ENCODE results near the gene APBB2.

DNA sequence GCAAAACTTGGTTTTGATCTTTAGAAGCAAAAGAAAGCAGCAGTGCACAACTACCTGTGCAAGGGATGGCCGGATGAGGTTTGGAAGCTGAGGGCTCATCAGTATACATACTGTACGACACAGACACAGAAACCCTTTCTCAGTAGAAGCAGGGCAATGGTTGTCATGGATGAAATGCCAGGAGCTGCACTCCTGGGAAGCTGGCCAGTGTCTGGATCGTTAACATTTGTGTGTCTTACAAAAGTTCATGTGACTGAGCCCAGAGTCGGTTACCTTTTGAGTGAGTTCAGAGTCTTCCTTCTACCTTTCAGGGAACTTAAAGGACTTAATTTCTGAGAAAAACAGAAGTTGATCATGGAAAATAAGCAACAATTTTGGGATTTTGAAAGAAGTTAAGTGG, 230.3 kb downstream of the APBB2 start:
- TF ChIP-seq, protein P1, sequence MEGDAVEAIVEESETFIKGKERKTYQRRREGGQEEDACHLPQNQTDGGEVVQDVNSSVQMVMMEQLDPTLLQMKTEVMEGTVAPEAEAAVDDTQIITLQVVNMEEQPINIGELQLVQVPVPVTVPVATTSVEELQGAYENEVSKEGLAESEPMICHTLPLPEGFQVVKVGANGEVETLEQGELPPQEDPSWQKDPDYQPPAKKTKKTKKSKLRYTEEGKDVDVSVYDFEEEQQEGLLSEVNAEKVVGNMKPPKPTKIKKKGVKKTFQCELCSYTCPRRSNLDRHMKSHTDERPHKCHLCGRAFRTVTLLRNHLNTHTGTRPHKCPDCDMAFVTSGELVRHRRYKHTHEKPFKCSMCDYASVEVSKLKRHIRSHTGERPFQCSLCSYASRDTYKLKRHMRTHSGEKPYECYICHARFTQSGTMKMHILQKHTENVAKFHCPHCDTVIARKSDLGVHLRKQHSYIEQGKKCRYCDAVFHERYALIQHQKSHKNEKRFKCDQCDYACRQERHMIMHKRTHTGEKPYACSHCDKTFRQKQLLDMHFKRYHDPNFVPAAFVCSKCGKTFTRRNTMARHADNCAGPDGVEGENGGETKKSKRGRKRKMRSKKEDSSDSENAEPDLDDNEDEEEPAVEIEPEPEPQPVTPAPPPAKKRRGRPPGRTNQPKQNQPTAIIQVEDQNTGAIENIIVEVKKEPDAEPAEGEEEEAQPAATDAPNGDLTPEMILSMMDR (conservative IDR thresholded peaks at IDR 0.05), result no peak
- TF ChIP-seq ZFX (IDR thresholded peaks at IDR 0.05), result no peak
